Body of pancreas (tissue), 4 donors: ENCODE results near the gene DRC1. TPM values are rescaled to one million over a fixed set of nuclear protein-coding genes. Genes with fewer than 3 reads are reported as not detected.

Source experiments
- ATAC-seq: fragments of 150-250 bp; one replicate; pipeline ENCODE4 v1.9.1; 2016
- DNase-seq, 4 donors: peaks; one replicate each; pipeline ENCODE4 v3.0.0-alpha.2; 2019
- H3K27ac ChIP-seq, 4 donors: fragments of 200-600 bp; sonication (generic); 1 replicate in 3 of 4; 2 replicates in 1 of 4; pipeline versions ENCODE4 v1.5.1 to v1.6.1; 2016 to 2019; ENCODE audit warnings: mild to moderate bottlenecking in 1 of 4, mixed read lengths in 1 of 4, moderate library complexity in 1 of 4
- H3K27me3 ChIP-seq, 2 donors: fragments of 200-600 bp; sonication (generic); one replicate each; pipeline ENCODE4 v1.6.0; 2016; ENCODE audit warnings: mild to moderate bottlenecking in 1 of 2
- H3K36me3 ChIP-seq, 2 donors: fragments of 200-600 bp; sonication (generic); replicated peaks in 1 of 2; 2 replicates each; pipeline ENCODE4 v1.5.1; 2016; ENCODE audit warnings: low read depth in 2 of 2; ENCODE audit not compliant: insufficient read depth in 1 of 2
- H3K4me1 ChIP-seq: fragments of 200-600 bp; sonication (generic); one replicate; pipeline ENCODE4 v1.6.0; 2016
- H3K4me3 ChIP-seq, 2 donors: fragments of 200-600 bp; sonication (generic); 1 replicate in 1 of 2; 2 replicates in 1 of 2; pipeline ENCODE4 v1.5.1; 2016 to 2019
- H3K9me3 ChIP-seq, 3 donors: fragments of 200-600 bp; sonication (generic); 1 replicate in 2 of 3; 2 replicates in 1 of 3; pipeline ENCODE4 v1.5.1; 2016
- CTCF ChIP-seq, 7 experiments: fragments of 450-650 bp in 4 of 7; fragments of 200-600 bp in 3 of 7; sonication (generic) in 3 of 7; IDR thresholded peaks; one replicate each; pipeline ENCODE4 v1.5.1; 2016 to 2019; ENCODE audit warnings: antibody characterized with exemption in 7 of 7
- POLR2A ChIP-seq, 3 donors: fragments of 450-650 bp; IDR thresholded peaks; one replicate each; pipeline ENCODE4 v1.6.1; 2016; ENCODE audit warnings: antibody characterized with exemption in 3 of 3, mild to moderate bottlenecking in 2 of 3
- WGBS, 2 donors: methylation state at CpG; one replicate each; pipeline ENCODE4 v1.1.5; 2017; 5-methylcytosine and 5-hydroxymethylcytosine counted together
- intact Hi-C: fragments of 100-400 bp; cut with DNase I; formaldehyde crosslinking; loops from one replicate; pipeline ENCODE4 v1.15.1; 2023
- total RNA-seq, 2 donors: library from RNA; depleted of rRNA; stranded (reverse); fragments of >200 nt; gene quantifications; one replicate each; pipeline ENCODE4 v1.1.0, GENCODE V29; 2016

Gene DRC1
- total RNA-seq, 2 donors from 2014 or later, result not detected

GRCh38 chr2:26396734-26397298 is 4.9 kb upstream of the DRC1 start:
- TF ChIP-seq POLR2A (IDR thresholded peaks at IDR 0.05) (no peak), CTCF (IDR thresholded peaks at IDR 0.05) (no peak)
- ATAC-seq, result no peak
- Histone ChIP-seq H3K36me3 (no peaks in the 10 kb centered on the region), H3K9me3 (no peaks in the 10 kb centered on the region), H3K27me3 (no peaks in the 10 kb centered on the region), H3K27ac (no peak overlapping the region), H3K4me1 (no peaks in the 10 kb centered on the region), H3K4me3 (no peak overlapping the region)
- intact Hi-C loops, result no loop called here
- 93 to 94% methylated on average over 5 of the region's 5 CpGs for WGBS, 2 donors
- DNase-seq, result no peak

- Histone ChIP-seq H3K4me1 (no peaks in the 10 kb centered on the region), H3K4me3 (no peak overlapping the region), H3K27me3 (no peaks in the 10 kb centered on the region), H3K9me3 (no peaks in the 10 kb centered on the region), H3K27ac (no peak overlapping the region), H3K36me3 (no peaks in the 10 kb centered on the region)
- no peak for DNase-seq
- intact Hi-C loops, result no loop called here
- no peak for ATAC-seq
- WGBS, 2 donors, result 43 to 59% methylated on average over 4 of the region's 4 CpGs
- TF ChIP-seq CTCF (IDR thresholded peaks at IDR 0.05), result no peak
- TF ChIP-seq POLR2A (IDR thresholded peaks at IDR 0.05), result no peak
Measured at GRCh38 chr2:26399771-26400376, 1.8 kb upstream of the DRC1 start.

GRCh38 chr2:26400723-26401122 is 997 bp upstream of the DRC1 start:
- intact Hi-C loops, result no loop called here
- Histone ChIP-seq H3K27ac (no peak overlapping the region), H3K27me3 (no peaks in the 10 kb centered on the region), H3K4me1 (no peaks in the 10 kb centered on the region), H3K4me3 (no peak overlapping the region), H3K9me3 (no peaks in the 10 kb centered on the region), H3K36me3 (no peaks in the 10 kb centered on the region)
- ATAC-seq (no peak), DNase-seq (no peak)
- WGBS, 2 donors, result 82 to 88% methylated on average over 5 of the region's 5 CpGs
- no peak for TF ChIP-seq POLR2A (IDR thresholded peaks at IDR 0.05)
- TF ChIP-seq CTCF (IDR thresholded peaks at IDR 0.05), result no peak

GRCh38 chr2:26407526-26407925 is 5.8 kb downstream of the DRC1 start:
- H3K9me3 ChIP-seq, result no peaks in the 10 kb centered on the region
- H3K27me3 ChIP-seq, result no peaks in the 10 kb centered on the region
- ATAC-seq (no peak), DNase-seq (no peak)
- H3K4me1 ChIP-seq, result no peaks in the 10 kb centered on the region
- no peaks in the 10 kb centered on the region for H3K36me3 ChIP-seq
- no peak overlapping the region for H3K4me3 ChIP-seq
- no peak overlapping the region for H3K27ac ChIP-seq
- TF ChIP-seq POLR2A (IDR thresholded peaks at IDR 0.05) (no peak), CTCF (IDR thresholded peaks at IDR 0.05) (no peak)
- WGBS, 2 donors, result 57 to 63% methylated on average over 9 of the region's 9 CpGs
- intact Hi-C loops, result no loop called here

GRCh38 chr2:26409785-26410184 is 8.1 kb downstream of the DRC1 start:
- intact Hi-C loops, result no loop called here
- DNase-seq, result no peak
- Histone ChIP-seq H3K36me3 (no peaks in the 10 kb centered on the region), H3K4me1 (no peaks in the 10 kb centered on the region), H3K27ac (no peak overlapping the region), H3K27me3 (no peaks in the 10 kb centered on the region), H3K9me3 (no peaks in the 10 kb centered on the region), H3K4me3 (no peak overlapping the region)
- WGBS, 2 donors, result 82 to 97% methylated on average over 1 of the region's 1 CpG
- TF ChIP-seq POLR2A (IDR thresholded peaks at IDR 0.05) (no peak), CTCF (IDR thresholded peaks at IDR 0.05) (no peak)
- no peak for ATAC-seq
